Cardiac fibroblast (primary cell): ENCODE measurements around the gene CD300C.
"Not testable (repeated sequence)": the region's sequence is repeated elsewhere in the genome, so short reads cannot be mapped to it uniquely, and the experiment has no call there.

Experiments used
- DNase-seq, 2 donors: peaks; one replicate each; pipeline versions ENCODE4 v3.0.0 to v3.0.0-alpha.2; 2010; ENCODE audit warnings: low read depth in 2 of 2
- H3K4me3 ChIP-seq, 2 donors: replicated peaks in 1 of 2; 1 replicate in 1 of 2; 2 replicates in 1 of 2; pipeline ENCODE4 v1.5.1; 2011; ENCODE audit warnings: low read depth in 2 of 2, low read length in 2 of 2, mild to moderate bottlenecking in 2 of 2, moderate library complexity in 1 of 2
- TF ChIP-seq, protein P1 (sequence below): IDR thresholded peaks from one replicate; pipeline ENCODE4 v1.5.1; 2011; ENCODE audit warnings: low read depth, mild to moderate bottlenecking, low read length, inconsistent platforms

Gene CD300C

DNA sequence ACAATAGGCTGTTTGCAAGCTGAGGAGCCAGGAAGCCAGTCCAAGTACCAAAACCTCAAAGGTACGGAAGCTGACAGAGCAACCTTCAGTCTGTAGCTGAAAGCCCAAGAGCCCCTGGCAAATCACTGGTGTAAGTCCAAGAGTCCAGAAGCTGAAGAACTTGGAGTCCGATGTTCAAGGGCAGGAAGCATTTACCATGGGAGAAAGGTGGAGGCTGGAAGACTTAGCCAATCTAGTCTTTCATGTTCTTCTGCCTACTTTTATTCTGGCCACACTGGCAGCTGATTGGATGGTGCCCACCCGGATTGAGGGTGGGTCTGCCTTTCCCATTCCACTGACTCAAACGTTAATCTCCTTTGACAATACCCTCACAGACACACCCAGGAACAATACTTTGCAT is 30.0 kb downstream of the CD300C start:
- TF ChIP-seq, protein P1, sequence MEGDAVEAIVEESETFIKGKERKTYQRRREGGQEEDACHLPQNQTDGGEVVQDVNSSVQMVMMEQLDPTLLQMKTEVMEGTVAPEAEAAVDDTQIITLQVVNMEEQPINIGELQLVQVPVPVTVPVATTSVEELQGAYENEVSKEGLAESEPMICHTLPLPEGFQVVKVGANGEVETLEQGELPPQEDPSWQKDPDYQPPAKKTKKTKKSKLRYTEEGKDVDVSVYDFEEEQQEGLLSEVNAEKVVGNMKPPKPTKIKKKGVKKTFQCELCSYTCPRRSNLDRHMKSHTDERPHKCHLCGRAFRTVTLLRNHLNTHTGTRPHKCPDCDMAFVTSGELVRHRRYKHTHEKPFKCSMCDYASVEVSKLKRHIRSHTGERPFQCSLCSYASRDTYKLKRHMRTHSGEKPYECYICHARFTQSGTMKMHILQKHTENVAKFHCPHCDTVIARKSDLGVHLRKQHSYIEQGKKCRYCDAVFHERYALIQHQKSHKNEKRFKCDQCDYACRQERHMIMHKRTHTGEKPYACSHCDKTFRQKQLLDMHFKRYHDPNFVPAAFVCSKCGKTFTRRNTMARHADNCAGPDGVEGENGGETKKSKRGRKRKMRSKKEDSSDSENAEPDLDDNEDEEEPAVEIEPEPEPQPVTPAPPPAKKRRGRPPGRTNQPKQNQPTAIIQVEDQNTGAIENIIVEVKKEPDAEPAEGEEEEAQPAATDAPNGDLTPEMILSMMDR, result no peak
- DNase-seq, result no peak

DNA sequence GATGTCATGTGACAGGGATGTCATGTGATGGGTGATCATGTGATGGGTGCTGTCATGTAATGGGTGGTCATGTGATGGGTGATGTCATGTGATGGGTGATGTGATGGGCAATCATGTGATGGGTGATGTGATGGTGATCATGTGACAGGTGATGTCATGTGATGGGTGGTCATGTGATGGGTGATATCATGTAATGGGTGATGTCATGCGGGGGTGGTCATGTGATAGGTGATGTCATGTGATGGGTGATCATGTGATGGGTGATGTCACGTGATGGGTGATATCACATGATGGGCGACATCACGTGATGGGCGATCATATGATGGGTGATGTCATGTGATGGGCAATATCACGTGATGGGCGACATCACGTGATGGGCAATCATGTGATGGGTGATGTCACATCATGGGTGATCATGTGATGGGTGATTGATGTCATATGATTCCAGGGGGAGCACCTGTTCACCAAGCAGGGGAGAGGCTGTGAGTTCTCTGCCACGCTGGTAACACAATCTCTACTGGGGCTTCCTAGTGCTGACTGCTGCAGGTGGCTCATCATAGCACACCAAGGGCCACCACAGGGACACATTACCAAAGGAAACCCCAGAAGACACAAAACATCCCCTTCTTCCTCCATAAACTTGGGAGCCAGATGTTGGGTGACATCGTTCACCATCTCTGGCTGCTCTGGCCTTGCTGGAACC is 31.1 kb downstream of the CD300C start:
- TF ChIP-seq, protein P1, result no peak
- no peak overlapping the region for H3K4me3 ChIP-seq
- DNase-seq, result no peak

More for the DNA sequence above, 30.0 kb downstream of the CD300C start:
- no peak overlapping the region for H3K4me3 ChIP-seq

DNA sequence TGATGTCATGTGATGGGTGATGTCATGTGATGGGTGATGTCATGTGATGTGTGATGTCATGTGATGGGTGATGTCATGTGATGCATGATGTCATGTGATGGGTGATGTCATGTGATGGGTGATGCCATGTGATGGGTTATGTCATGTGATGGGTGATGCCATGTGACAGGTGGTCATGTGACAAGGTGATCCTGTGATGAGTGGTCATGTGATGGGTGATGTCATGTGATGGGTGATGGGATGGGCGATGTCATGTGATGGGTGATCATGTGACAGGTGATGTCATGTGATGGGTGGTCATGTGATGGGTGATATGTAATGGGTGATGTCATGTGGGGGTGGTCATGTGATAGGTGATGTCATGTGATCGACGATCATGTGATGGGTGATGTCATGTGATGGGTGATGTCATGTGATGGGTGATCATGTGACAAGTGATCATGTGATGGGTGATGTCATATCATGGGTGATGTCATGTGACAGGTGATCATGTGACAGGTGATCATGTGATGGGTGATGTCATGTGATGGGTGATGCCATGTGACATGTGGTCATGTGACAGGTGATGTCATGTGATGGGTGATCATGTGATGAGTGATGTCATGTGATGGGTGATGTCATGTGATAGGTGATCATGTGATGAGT is 31.8 kb downstream of the CD300C start:
- peak; percentile 36 to 65 for DNase-seq
- H3K4me3 ChIP-seq, result no peak overlapping the region
- TF ChIP-seq, protein P1, result no peak

DNA sequence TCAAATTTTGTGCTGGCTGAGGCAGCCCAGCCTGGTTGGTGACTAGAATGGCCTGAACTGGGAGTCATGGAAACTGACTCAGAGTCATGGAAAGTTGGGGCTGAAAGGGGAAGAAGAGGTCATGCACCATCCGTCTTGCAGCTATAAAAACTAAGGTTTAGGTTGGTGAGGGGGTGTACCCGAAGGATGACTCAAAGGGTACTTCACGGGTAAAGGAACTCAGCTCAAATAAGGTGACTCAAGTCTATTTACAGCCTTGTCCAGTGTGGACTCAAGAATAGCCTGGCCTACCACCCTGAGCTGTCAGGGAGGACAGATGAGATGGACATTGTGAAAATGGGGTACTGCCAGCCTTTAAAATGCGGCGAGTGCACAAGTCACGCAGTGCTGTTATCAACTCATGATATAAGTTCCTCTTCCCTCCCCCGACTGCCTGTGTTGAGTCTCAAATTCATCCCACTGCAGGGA is 33.3 kb downstream of the CD300C start:
- no peak overlapping the region for H3K4me3 ChIP-seq
- TF ChIP-seq, protein P1, result no peak
- peak; percentile 2 to 29 for DNase-seq

DNA sequence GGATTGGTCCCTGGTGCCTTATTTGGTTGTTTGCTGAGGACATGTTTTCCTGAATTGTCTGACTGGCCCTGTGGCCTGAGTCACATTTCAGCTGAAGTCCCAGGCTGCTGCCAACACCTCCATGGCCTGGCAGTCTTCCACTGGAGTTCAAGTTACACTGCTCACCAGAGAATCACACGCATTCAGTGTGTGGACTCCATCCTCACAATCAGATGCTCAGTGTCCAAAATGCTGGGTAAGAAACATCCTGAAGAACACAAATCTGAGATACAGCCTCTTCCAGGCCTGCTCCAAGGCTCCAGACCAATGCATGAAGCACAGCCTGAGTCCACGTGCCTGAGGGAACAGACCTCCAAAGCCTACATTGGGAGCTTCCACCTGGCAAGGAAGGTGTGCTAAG is 33.9 kb downstream of the CD300C start:
- H3K4me3 ChIP-seq, result no peak overlapping the region
- TF ChIP-seq, protein P1, result no peak
- DNase-seq, result peak; percentile 9 to 58

DNA sequence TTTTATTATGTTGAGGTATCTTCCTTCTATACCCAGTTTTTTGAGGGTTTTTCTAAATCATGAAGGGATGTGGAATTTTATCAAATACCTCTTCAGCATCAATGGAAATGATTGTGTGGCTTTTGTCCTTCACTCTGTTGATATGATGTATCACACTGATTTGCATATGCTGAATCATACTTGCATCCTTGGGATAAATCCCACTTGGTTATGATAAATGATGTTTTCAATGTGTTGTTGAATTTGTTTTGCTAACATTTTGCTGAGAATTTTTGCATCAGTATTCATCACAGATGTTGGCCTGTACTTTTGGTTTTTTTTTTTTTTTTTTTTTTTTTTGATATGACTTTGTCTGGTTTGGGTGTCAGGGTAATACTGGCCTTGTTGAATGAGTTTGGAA is 37.8 kb downstream of the CD300C start:
- no peak for DNase-seq
- H3K4me3 ChIP-seq, result no peak overlapping the region
- TF ChIP-seq, protein P1, result no peak

DNA sequence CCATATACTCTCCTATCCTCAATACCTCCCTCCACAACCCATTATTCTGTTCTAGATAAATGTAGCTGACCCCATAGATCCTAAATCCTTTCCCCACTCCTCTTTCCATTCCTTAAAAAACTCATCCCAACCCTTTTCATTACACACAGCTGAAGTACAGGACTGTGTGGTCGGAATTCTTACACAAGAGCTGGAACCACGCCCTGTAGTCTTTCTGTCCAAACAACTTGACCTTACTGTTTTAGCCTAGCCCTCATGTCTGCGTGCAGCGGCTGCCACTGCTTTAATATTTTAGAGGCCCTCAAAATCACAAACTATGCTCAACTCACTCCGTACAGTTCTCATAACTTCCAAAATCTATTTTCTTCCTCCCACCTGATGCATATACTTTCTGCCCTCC is 42.0 kb downstream of the CD300C start:
- peak in 1 of 2 donors; percentile 35 for DNase-seq
- not testable (repeated sequence) for H3K4me3 ChIP-seq
